MCF 10A (cell line): ENCODE data around the gene OPRD1. TPM values are rescaled to one million over a fixed set of nuclear protein-coding genes. Genes with fewer than 3 reads are reported as not detected.

Experiments used
- BruUV-seq: library from RNA; stranded (reverse); fragments of 400-500 nt; replicated peaks from 2 replicates; lab custom pipeline; 2021; lab: Mats Ljungman, UMichigan
- CTCF ChIA-PET: fragments of 300-600 bp; sonication (Branson Sonifier 250); formaldehyde crosslinking; extraction: SDS; loops from one replicate; lab custom pipeline; 2021; ENCODE audit warnings: antibody characterized with exemption, inconsistent platforms; lab: Yijun Ruan, JAX
- POLR2A ChIA-PET: fragments of 300-600, 350-650 bp; sonication (Branson Sonifier 250); formaldehyde crosslinking; extraction: SDS; loops from one replicate; lab custom pipeline; 2020; ENCODE audit warnings: antibody characterized with exemption, inconsistent platforms; lab: Yijun Ruan, JAX
- DNase-seq: peaks from one replicate; pipeline ENCODE4 v3.0.0-alpha.2; 2018; ENCODE audit not compliant: unreplicated experiment
- H3K27ac Mint-ChIP-seq: one replicate; pipeline ENCODE4 v1.8.0; 2022; ENCODE audit warnings: mild to moderate bottlenecking, low read depth, mixed read lengths; ENCODE audit not compliant: unreplicated experiment
- H3K27me3 Mint-ChIP-seq: one replicate; pipeline ENCODE4 v1.8.0; 2022; ENCODE audit warnings: mixed read lengths; ENCODE audit not compliant: insufficient read depth, unreplicated experiment
- H3K36me3 Mint-ChIP-seq: one replicate; pipeline ENCODE4 v1.8.0; 2022; ENCODE audit warnings: mild to moderate bottlenecking, moderate library complexity, mixed read lengths; ENCODE audit not compliant: insufficient read depth, unreplicated experiment
- H3K4me1 Mint-ChIP-seq: one replicate; pipeline ENCODE4 v1.8.0; 2022; ENCODE audit warnings: mixed read lengths; ENCODE audit not compliant: insufficient read depth, unreplicated experiment
- H3K4me3 Mint-ChIP-seq: one replicate; pipeline ENCODE4 v1.8.0; 2022; ENCODE audit warnings: mild to moderate bottlenecking, moderate library complexity, mixed read lengths; ENCODE audit not compliant: unreplicated experiment
- H3K9me3 Mint-ChIP-seq: one replicate; pipeline ENCODE4 v1.8.0; 2022; ENCODE audit warnings: mixed read lengths; ENCODE audit not compliant: unreplicated experiment
- CTCF ChIP-seq: fragments of 200-600 bp; IDR thresholded peaks from one replicate; pipeline ENCODE4 v1.8.0; 2022; ENCODE audit warnings: antibody characterized with exemption, mild to moderate bottlenecking; ENCODE audit not compliant: unreplicated experiment
- intact Hi-C: fragments of 100-400 bp; cut with micrococcal nuclease; formaldehyde crosslinking; loops from 2 replicates; pipeline ENCODE4 v1.14.1; 2022
- total RNA-seq: library from RNA; stranded (reverse); gene quantifications from 2 replicates; pipeline ENCODE4 v1.2.3, GENCODE V29; 2022

OPRD1 gene
- total RNA-seq, 1 experiment from 2014 or later: not detected

- no peak overlapping the region for H3K27ac Mint-ChIP-seq
- ChIA-PET POLR2A (interaction anchor here (0.7 to 1.4 kb wide), 4 partner anchors 10 to 283 kb away, joined by 3 to 4 read pairs (median 4); partner anchors contain the start of genes EPB41 and SRSF4), CTCF (interaction anchor here (0.7 kb wide), 1 partner anchor 136 kb away, joined by 3 read pairs; no protein-coding TSS in a partner anchor)
- peaks cover 9% of the 10 kb centered on the region for H3K4me1 Mint-ChIP-seq
- no peaks in the 10 kb centered on the region for H3K27me3 Mint-ChIP-seq
- TF ChIP-seq CTCF: no peak
- no TSS peak for BruUV-seq
- intact Hi-C loops: no loop called here
- peaks cover 3% of the 10 kb centered on the region for H3K36me3 Mint-ChIP-seq
- DNase-seq: no peak
- no peak overlapping the region for H3K4me3 Mint-ChIP-seq
- no peaks in the 10 kb centered on the region for H3K9me3 Mint-ChIP-seq
Observed at GRCh38 chr1:28899267-28899666, 87.3 kb downstream of the OPRD1 start.

- POLR2A ChIA-PET: interaction anchor here (0.9 to 1.4 kb wide), 3 partner anchors 12 to 21 kb away, joined by 3 to 4 read pairs (median 4); partner anchors contain the start of gene EPB41
- Mint-ChIP-seq H3K4me1 (peaks cover 9% of the 10 kb centered on the region), H3K9me3 (no peaks in the 10 kb centered on the region), H3K27me3 (no peaks in the 10 kb centered on the region), H3K27ac (no peak overlapping the region), H3K4me3 (no peak overlapping the region), H3K36me3 (no peaks in the 10 kb centered on the region)
- DNase-seq: no peak
- BruUV-seq: no TSS peak
- intact Hi-C loops: no loop called here
- CTCF ChIA-PET: interaction anchor here (0.6 to 0.8 kb wide), 2 partner anchors 15 to 19 kb away, joined by 3 to 4 read pairs; no protein-coding TSS in a partner anchor
- TF ChIP-seq CTCF: no peak
Observed at GRCh38 chr1:28900562-28900961, 88.6 kb downstream of the OPRD1 start.

- H3K27me3 Mint-ChIP-seq: no peaks in the 10 kb centered on the region
- intact Hi-C loops: no loop called here
- no peaks in the 10 kb centered on the region for H3K36me3 Mint-ChIP-seq
- ChIA-PET POLR2A (interaction anchor here (0.7 to 3.6 kb wide), 3 partner anchors 11 to 17 kb away, joined by 3 to 14 read pairs (median 3); partner anchors contain the start of gene EPB41), CTCF (interaction anchor here (1.0 to 1.5 kb wide), 4 partner anchors 11 to 300 kb away, joined by 3 to 5 read pairs (median 4); partner anchors contain the start of gene EPB41)
- BruUV-seq: no TSS peak
- H3K9me3 Mint-ChIP-seq: no peaks in the 10 kb centered on the region
- no peak for TF ChIP-seq CTCF
- H3K27ac Mint-ChIP-seq: no peak overlapping the region
- DNase-seq: no peak
- H3K4me3 Mint-ChIP-seq: no peak overlapping the region
- no peaks in the 10 kb centered on the region for H3K4me1 Mint-ChIP-seq
Observed at GRCh38 chr1:28902738-28903137, 90.8 kb downstream of the OPRD1 start.

GRCh38 chr1:28905921-28906666 lies 94.1 kb downstream of the OPRD1 start:
- no peak overlapping the region for H3K4me3 Mint-ChIP-seq
- ChIA-PET CTCF (interaction anchor here (0.8 to 1.2 kb wide), 2 partner anchors 127 to 128 kb away, joined by 3 to 8 read pairs; no protein-coding TSS in a partner anchor), POLR2A (interaction anchor here (1.2 kb wide), 1 partner anchor 18 kb away, joined by 3 read pairs; no protein-coding TSS in a partner anchor)
- H3K27me3 Mint-ChIP-seq: no peaks in the 10 kb centered on the region
- BruUV-seq: no TSS peak
- no peaks in the 10 kb centered on the region for H3K9me3 Mint-ChIP-seq
- TF ChIP-seq CTCF: no peak
- no peak overlapping the region for H3K27ac Mint-ChIP-seq
- intact Hi-C loops: no loop called here
- H3K4me1 Mint-ChIP-seq: no peaks in the 10 kb centered on the region
- no peaks in the 10 kb centered on the region for H3K36me3 Mint-ChIP-seq
- no peak for DNase-seq
